Posterior vena cava (tissue), 2 donors: ENCODE measurements around the gene PUM1. TPM values are rescaled to one million over a fixed set of nuclear protein-coding genes. Genes with fewer than 3 reads are reported as not detected.
"Not testable (repeated sequence)": the region's sequence is repeated elsewhere in the genome, so short reads cannot be mapped to it uniquely, and the experiment has no call there.

Source experiments
- DNase-seq: peaks from one replicate; pipeline ENCODE4 v3.0.0-alpha.2; 2020; ENCODE audit warnings: low spot score
- intact Hi-C, 2 donors: fragments of 100-400 bp; cut with DNase I; formaldehyde crosslinking; loops; one replicate each; pipeline versions ENCODE4 v1.14.1 to v1.14.2; 2022 to 2023
- total RNA-seq, 2 donors: library from RNA; stranded (reverse); fragmentation: NEBNext Ultra II Directional; extraction: Animal tissue kit (Norgen Biotek cat#: 25700); gene quantifications; one replicate each; pipeline ENCODE4 v1.2.1, GENCODE V29; 2021
- donor health status: DM: yes; HTN: yes; CAD: no.
- donor health status: DM: yes; HTN: yes; CAD: no.

The PUM1 gene
- total RNA-seq, 2 donors from 2014 or later: 73.2 to 87.9 TPM

GRCh38 chr1:31064718-31065309, 703 bp downstream of the PUM1 start:
- DNase-seq: peak; percentile 75
- intact Hi-C loops: no loop called here

GRCh38 chr1:31064111-31064717, 1.3 kb downstream of the PUM1 start:
- intact Hi-C loops: no loop called here
- DNase-seq: no peak

- intact Hi-C loops: no loop called here
- no peak for DNase-seq
These were observed 1.9 kb downstream of the PUM1 start for GRCh38 chr1:31063631-31064030.

- no peak for DNase-seq
- intact Hi-C loops: no loop called here
These were observed 2.6 kb downstream of the PUM1 start for GRCh38 chr1:31062867-31063380.

- intact Hi-C loops: not testable (repeated sequence)
- DNase-seq: peak; percentile 20
These were observed 3.2 kb downstream of the PUM1 start for GRCh38 chr1:31062162-31062866.

GRCh38 chr1:31058012-31058411, 7.5 kb downstream of the PUM1 start:
- intact Hi-C loops: no loop called here
- DNase-seq: no peak

GRCh38 chr1:31055953-31056352, 9.6 kb downstream of the PUM1 start:
- DNase-seq: no peak
- intact Hi-C loops: no loop called here

- no peak for DNase-seq
- intact Hi-C loops: no loop called here
These were observed 10.0 kb downstream of the PUM1 start for GRCh38 chr1:31055501-31055900.

GRCh38 chr1:31054958-31055481, 10.5 kb downstream of the PUM1 start:
- no peak for DNase-seq
- intact Hi-C loops: loop anchor here in 1 of 2 donors (5.0 kb wide), 1 partner anchor 38 kb away; no protein-coding TSS in a partner anchor

GRCh38 chr1:31054349-31054748, 11.2 kb downstream of the PUM1 start:
- DNase-seq: no peak
- intact Hi-C loops: loop anchor here in 1 of 2 donors (5.0 kb wide), 1 partner anchor 37 kb away; no protein-coding TSS in a partner anchor

- intact Hi-C loops: loop anchor here in 1 of 2 donors (5.0 kb wide), 1 partner anchor 35 kb away; no protein-coding TSS in a partner anchor
- not testable (repeated sequence) for DNase-seq
These were observed 12.9 kb downstream of the PUM1 start for GRCh38 chr1:31052613-31053012.

- intact Hi-C loops: loop anchor here in 1 of 2 donors (5.0 kb wide), 1 partner anchor 34 kb away; no protein-coding TSS in a partner anchor
- DNase-seq: no peak
These were observed 13.9 kb downstream of the PUM1 start for GRCh38 chr1:31051611-31052010.

GRCh38 chr1:31047507-31047906, 18.0 kb downstream of the PUM1 start:
- intact Hi-C loops, DNase-seq: not testable (repeated sequence)

- intact Hi-C loops: no loop called here
These were observed 21.9 kb downstream of the PUM1 start for GRCh38 chr1:31043631-31044030.

GRCh38 chr1:31042656-31043055, 22.9 kb downstream of the PUM1 start:
- no peak for DNase-seq
- intact Hi-C loops: no loop called here

More at GRCh38 chr1:31043631-31044030, 21.9 kb downstream of the PUM1 start:
- no peak for DNase-seq

- intact Hi-C loops: no loop called here
These were observed 24.0 kb downstream of the PUM1 start for GRCh38 chr1:31041529-31041928.

GRCh38 chr1:31040038-31040437, 25.5 kb downstream of the PUM1 start:
- no peak for DNase-seq
- intact Hi-C loops: no loop called here

More at GRCh38 chr1:31041529-31041928, 24.0 kb downstream of the PUM1 start:
- no peak for DNase-seq

GRCh38 chr1:31038935-31039334, 26.6 kb downstream of the PUM1 start:
- intact Hi-C loops, DNase-seq: not testable (repeated sequence)

- intact Hi-C loops: no loop called here
- DNase-seq: no peak
These were observed 27.2 kb downstream of the PUM1 start for GRCh38 chr1:31038360-31038759.
